Upper lobe of left lung (tissue), 6 donors: ENCODE data around the gene NFKB2. TPM values are rescaled to one million over a fixed set of nuclear protein-coding genes. Genes with fewer than 3 reads are reported as not detected.

Experiments
- ATAC-seq, 2 donors: fragments of 200-7000 bp; cut with Tn5 transposase; one replicate each; pipeline ENCODE4 v1.9.1; 2022; ENCODE audit warnings: mild to moderate bottlenecking in 2 of 2, moderate library complexity in 2 of 2; ENCODE audit not compliant: low FRiP score in 2 of 2
- DNase-seq, 2 donors: peaks; one replicate each; pipeline ENCODE4 v3.0.0-alpha.2; 2019 to 2020
- H3K27ac ChIP-seq, 4 donors: fragments of 200-600 bp; sonication (generic); one replicate each; pipeline ENCODE4 v1.5.1; 2016 to 2019
- H3K27me3 ChIP-seq, 4 donors: fragments of 200-600 bp; sonication (generic); one replicate each; pipeline ENCODE4 v1.5.1; 2017 to 2019
- H3K36me3 ChIP-seq, 4 donors: fragments of 200-600 bp; sonication (generic); one replicate each; pipeline ENCODE4 v1.5.1; 2016 to 2019
- H3K4me1 ChIP-seq, 4 donors: fragments of 200-600 bp; sonication (generic); one replicate each; pipeline ENCODE4 v1.5.1; 2018 to 2019
- H3K4me3 ChIP-seq, 4 donors: fragments of 200-600 bp; sonication (generic); one replicate each; pipeline ENCODE4 v1.5.1; 2017 to 2019; ENCODE audit warnings: mild to moderate bottlenecking in 2 of 4, moderate library complexity in 1 of 4
- H3K9me3 ChIP-seq, 4 donors: fragments of 200-600 bp; sonication (generic); one replicate each; pipeline ENCODE4 v1.5.1; 2018 to 2019
- CTCF ChIP-seq, 6 experiments: fragments of 450-650 bp in 4 of 6; fragments of 200-600 bp in 2 of 6; sonication (generic) in 2 of 6; IDR thresholded peaks; one replicate each; pipeline ENCODE4 v1.5.1; 2016 to 2019; ENCODE audit warnings: antibody characterized with exemption in 6 of 6
- EP300 ChIP-seq, 4 donors: sonication (generic); formaldehyde crosslinking; IDR thresholded peaks; one replicate each; pipeline ENCODE4 v1.5.1; 2017; ENCODE audit warnings: antibody characterized with exemption in 4 of 4, control low read depth in 2 of 4
- POLR2A ChIP-seq, 4 donors: fragments of 450-650 bp; IDR thresholded peaks; one replicate each; pipeline ENCODE4 v1.5.1; 2016 to 2017; ENCODE audit warnings: antibody characterized with exemption in 4 of 4, mild to moderate bottlenecking in 2 of 4
- POLR2AphosphoS5 ChIP-seq, 2 donors: sonication (generic); formaldehyde crosslinking; IDR thresholded peaks; one replicate each; pipeline ENCODE4 v1.5.1; 2017; ENCODE audit warnings: antibody characterized with exemption in 2 of 2
- WGBS, 2 donors: methylation state at CpG; one replicate each; pipeline ENCODE4 v1.1.5; 2017 to 2018; 5-methylcytosine and 5-hydroxymethylcytosine counted together
- total RNA-seq, 6 donors: library from RNA; depleted of rRNA in 4 of 6; stranded (reverse); fragments of >200 nt in 4 of 6; gene quantifications; one replicate each; pipeline versions ENCODE4 v1.1.0 to v1.2.1, GENCODE V29; 2016 to 2021
- donor health status: DM: no; HTN: no; CAD: no; lungs with moderate emphysema.
- donor health status: DM: no; HTN: yes; CAD: no; lungs with severe emphysema.

Gene NFKB2
- total RNA-seq, 6 donors from 2014 or later = 31.2 to 67.6 (median 41.2) TPM

GRCh38 chr10:102426803-102427287 is 31.3 kb downstream of the NFKB2 start:
- no peak for ATAC-seq
- Histone ChIP-seq H3K36me3 (peaks cover 0 to 22% (median 20%) of the 10 kb centered on the region in 4 donors), H3K4me3 (no peak overlapping the region), H3K27ac (no peak overlapping the region), H3K4me1 (peaks cover 16 to 34% (median 22%) of the 10 kb centered on the region in 4 donors), H3K27me3 (no peaks in the 10 kb centered on the region), H3K9me3 (no peaks in the 10 kb centered on the region)
- DNase-seq = no peak
- WGBS, 2 donors = 89 to 92% methylated on average over 7 of the region's 7 CpGs
- TF ChIP-seq POLR2AphosphoS5 (IDR thresholded peaks at IDR 0.05) (no peak), EP300 (IDR thresholded peaks at IDR 0.05) (no peak), POLR2A (IDR thresholded peaks at IDR 0.05) (no peak), CTCF (IDR thresholded peaks at IDR 0.05) (no peak)

GRCh38 chr10:102429468-102429867 is 34.0 kb downstream of the NFKB2 start:
- no peak for ATAC-seq
- Histone ChIP-seq H3K36me3 (peaks cover 0 to 8% (median 5%) of the 10 kb centered on the region in 4 donors), H3K4me1 (peaks cover 13 to 25% (median 23%) of the 10 kb centered on the region in 4 donors), H3K4me3 (no peak overlapping the region), H3K27ac (no peak overlapping the region), H3K27me3 (no peaks in the 10 kb centered on the region), H3K9me3 (no peaks in the 10 kb centered on the region)
- TF ChIP-seq POLR2A (IDR thresholded peaks at IDR 0.05) = no peak
- TF ChIP-seq EP300 (IDR thresholded peaks at IDR 0.05) = no peak
- no peak for TF ChIP-seq CTCF (IDR thresholded peaks at IDR 0.05)
- no peak for TF ChIP-seq POLR2AphosphoS5 (IDR thresholded peaks at IDR 0.05)
- WGBS, 2 donors = 83 to 90% methylated on average over 6 to 8 of the region's 8 CpGs
- DNase-seq = no peak

GRCh38 chr10:102431452-102432124 is 36.1 kb downstream of the NFKB2 start:
- ATAC-seq = no peak
- Histone ChIP-seq H3K9me3 (no peaks in the 10 kb centered on the region), H3K27ac (peak overlapping the region; percentile 68 to 94 (median 88)), H3K4me3 (peak overlapping the region; percentile 74 to 94 (median 86)), H3K4me1 (peaks cover 22 to 43% (median 41%) of the 10 kb centered on the region in 4 donors), H3K27me3 (no peaks in the 10 kb centered on the region), H3K36me3 (no peaks in the 10 kb centered on the region)
- TF ChIP-seq POLR2AphosphoS5 (IDR thresholded peaks at IDR 0.05) (no peak), CTCF (IDR thresholded peaks at IDR 0.05) (no peak), EP300 (IDR thresholded peaks at IDR 0.05) (no peak), POLR2A (IDR thresholded peaks at IDR 0.05) (no peak)
- 22 to 24% methylated on average over 3 to 4 of the region's 4 CpGs for WGBS, 2 donors
- no peak for DNase-seq

GRCh38 chr10:102432162-102432950 is 36.9 kb downstream of the NFKB2 start, which contains the start of gene CUEDC2:
CUEDC2 (minus strand) TSS chr10:102432574; CDS start chr10:102425188, 7,386 bp downstream.
- DNase-seq (peak; percentile 97), ATAC-seq (peak; percentile 97)
- Histone ChIP-seq H3K4me3 (peak within 1 kb of the TSS; percentile 74 to 94 (median 86)), H3K27me3 (no peaks in the 10 kb centered on the region), H3K9me3 (no peaks in the 10 kb centered on the region), H3K36me3 (no peaks in the 10 kb centered on the region), H3K27ac (peak within 1 kb of the TSS; percentile 68 to 94 (median 88)), H3K4me1 (peaks cover 22 to 47% (median 42%) of the 10 kb centered on the region in 4 donors)
- TF ChIP-seq CTCF (IDR thresholded peaks at IDR 0.05) = no peak
- TF ChIP-seq EP300 (IDR thresholded peaks at IDR 0.05) = peak in 1 of 4 donors; percentile 27
- peak in 2 of 4 donors; percentile 14 to 64 for TF ChIP-seq POLR2A (IDR thresholded peaks at IDR 0.05)
- peak; percentile 62 to 86 for TF ChIP-seq POLR2AphosphoS5 (IDR thresholded peaks at IDR 0.05)
- WGBS, 2 donors = 0% methylated on average over 23 to 34 of the region's 52 CpGs
